Ovary (tissue), 3 donors: ENCODE results near the gene CBR4.

ENCODE experiments used
- EP300 ChIP-seq: sonication (generic); formaldehyde crosslinking; IDR thresholded peaks from one replicate; pipeline ENCODE4 v1.6.1; 2017; ENCODE audit warnings: antibody characterized with exemption
- POLR2A ChIP-seq: fragments of 450-650 bp; IDR thresholded peaks from one replicate; pipeline ENCODE4 v1.6.1; 2017; ENCODE audit warnings: antibody characterized with exemption, mild to moderate bottlenecking, moderate library complexity
- TF ChIP-seq, protein P1 (sequence below), 3 donors: fragments of 450-650 bp in 2 of 3; fragments of 200-600 bp in 1 of 3; IDR thresholded peaks; one replicate each; pipeline versions ENCODE4 v1.5.1 to v1.8.0; 2016 to 2022; ENCODE audit warnings: antibody characterized with exemption in 3 of 3, mild to moderate bottlenecking in 1 of 3
- donor health status: DM: no; HTN: no; CAD: no.

DNA sequence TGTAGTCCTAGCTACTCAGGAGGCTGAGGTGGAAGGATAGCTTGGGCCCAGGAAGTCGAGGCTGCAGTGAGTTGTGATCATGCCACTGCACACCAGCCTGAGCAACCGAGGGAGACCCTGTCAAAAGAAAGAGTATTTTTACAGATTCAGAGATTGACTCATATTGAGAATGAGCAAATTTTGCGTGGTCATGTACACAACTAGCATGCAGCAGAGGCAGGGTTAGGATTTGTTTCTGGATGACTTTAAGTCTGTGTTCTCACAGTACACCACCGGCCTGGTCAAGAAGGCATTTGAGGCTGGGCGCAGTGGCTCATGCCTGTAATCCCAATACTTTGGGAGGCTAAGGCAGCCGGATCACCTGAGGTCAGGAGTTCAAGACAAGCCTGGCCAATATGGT, 44.8 kb upstream of the CBR4 start:
- TF ChIP-seq, protein P1, sequence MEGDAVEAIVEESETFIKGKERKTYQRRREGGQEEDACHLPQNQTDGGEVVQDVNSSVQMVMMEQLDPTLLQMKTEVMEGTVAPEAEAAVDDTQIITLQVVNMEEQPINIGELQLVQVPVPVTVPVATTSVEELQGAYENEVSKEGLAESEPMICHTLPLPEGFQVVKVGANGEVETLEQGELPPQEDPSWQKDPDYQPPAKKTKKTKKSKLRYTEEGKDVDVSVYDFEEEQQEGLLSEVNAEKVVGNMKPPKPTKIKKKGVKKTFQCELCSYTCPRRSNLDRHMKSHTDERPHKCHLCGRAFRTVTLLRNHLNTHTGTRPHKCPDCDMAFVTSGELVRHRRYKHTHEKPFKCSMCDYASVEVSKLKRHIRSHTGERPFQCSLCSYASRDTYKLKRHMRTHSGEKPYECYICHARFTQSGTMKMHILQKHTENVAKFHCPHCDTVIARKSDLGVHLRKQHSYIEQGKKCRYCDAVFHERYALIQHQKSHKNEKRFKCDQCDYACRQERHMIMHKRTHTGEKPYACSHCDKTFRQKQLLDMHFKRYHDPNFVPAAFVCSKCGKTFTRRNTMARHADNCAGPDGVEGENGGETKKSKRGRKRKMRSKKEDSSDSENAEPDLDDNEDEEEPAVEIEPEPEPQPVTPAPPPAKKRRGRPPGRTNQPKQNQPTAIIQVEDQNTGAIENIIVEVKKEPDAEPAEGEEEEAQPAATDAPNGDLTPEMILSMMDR (IDR thresholded peaks at IDR 0.05) = no peak
- TF ChIP-seq EP300 (no peak), POLR2A (no peak)
